Measurements from ENCODE around the gene FPGT.
"Not testable (repeated sequence)": the region's sequence is repeated elsewhere in the genome, so short reads cannot be mapped to it uniquely, and the experiment has no call there.

FPGT gene

GRCh38 chr1:74197657-74198552 is at the start of gene FPGT, which contains the start of gene LRRIQ3:
Gene FPGT, plus strand, starts transcription at chr1:74198242. Its CDS starts 37 bp downstream, at chr1:74198279.
Gene LRRIQ3, minus strand, starts transcription at chr1:74198176. Its CDS starts 14,492 bp downstream, at chr1:74183684.
- DNase-seq: peak; percentile 86

GRCh38 chr1:74160046-74160445 is 38.0 kb upstream of the FPGT start:
- DNase-seq: no peak

- DNase-seq: no peak
Observed at GRCh38 chr1:74161497-74161896, 36.5 kb upstream of the FPGT start.

GRCh38 chr1:74162333-74162732 is 35.7 kb upstream of the FPGT start:
- DNase-seq: no peak

GRCh38 chr1:74174423-74174822 is 23.6 kb upstream of the FPGT start:
- DNase-seq: not testable (repeated sequence)

DNA sequence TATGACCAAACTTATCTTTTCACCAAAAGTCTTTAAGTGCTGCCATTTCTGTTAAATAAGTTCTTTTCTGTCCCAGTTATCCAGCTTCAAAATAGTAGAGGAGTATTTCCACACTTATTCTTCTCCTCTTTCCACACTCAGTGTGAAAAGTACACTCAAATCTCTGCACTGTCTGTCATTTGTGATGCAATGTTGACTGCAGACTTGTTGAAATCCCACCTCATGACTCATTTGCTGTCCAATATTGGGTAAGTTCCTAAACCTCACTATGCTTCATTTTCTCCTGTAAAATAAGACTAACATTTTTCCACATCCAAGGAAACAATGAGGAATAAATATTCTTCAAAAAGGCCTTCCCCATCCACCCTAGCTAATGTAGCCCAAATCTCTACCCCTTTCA is 17.6 kb upstream of the FPGT start:
- DNase-seq: no peak

DNA sequence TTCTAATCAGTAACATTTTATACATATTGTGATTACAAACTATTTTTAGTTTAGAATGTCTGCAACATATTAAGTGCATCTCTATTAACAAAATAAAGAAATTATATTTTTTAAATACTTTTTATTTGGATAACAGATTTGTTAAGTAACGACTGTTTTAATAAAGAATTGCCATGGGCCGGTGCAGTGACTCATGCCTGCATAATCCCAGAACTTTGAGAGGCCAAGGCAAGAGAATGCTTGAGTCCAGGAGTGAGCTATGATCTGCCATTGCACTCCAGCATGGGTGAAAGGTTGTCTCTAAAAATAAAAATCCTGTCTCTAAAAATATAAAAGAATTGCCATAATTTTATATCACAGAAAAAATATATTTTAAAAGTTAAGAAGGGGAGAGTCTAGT is 4.1 kb upstream of the FPGT start:
- no peak for DNase-seq

DNA sequence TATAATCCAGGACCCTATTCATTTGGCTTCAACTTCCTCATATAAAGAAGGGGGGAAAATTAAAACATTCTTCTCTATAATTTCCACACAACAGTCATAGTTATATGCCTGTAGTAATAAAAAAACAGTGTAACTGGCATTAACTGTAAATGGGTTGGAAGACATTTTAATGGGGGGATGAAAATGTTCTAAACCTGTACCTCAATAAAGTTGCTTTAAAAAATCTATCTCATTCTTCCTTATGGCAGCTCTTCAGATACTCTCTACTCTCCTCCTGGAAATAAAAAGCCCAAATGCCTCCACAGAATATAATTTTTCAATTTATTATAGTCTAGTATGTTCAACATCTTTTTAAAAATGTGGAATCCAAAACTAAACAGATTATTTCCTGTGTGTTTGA is 2.7 kb upstream of the FPGT start:
- DNase-seq: no peak

DNA sequence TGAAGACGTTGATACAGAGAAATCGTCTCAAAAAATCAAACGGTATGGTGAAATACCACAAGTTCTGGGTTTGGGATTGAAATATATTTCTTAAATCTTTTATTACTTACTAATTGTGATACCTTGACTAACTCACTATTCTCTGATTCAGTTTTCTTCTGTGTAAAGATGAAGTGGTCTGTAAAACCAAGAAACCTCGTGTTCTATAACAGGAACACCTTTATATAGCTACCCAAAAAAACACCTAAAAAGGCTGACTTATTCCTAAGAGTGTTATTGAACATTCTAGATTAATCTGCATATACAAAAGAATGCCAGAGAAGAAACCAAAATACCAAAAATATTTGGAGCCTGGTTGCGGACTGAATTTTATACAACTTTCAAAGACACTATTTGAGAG is 787 bp upstream of the FPGT start:
- no peak for DNase-seq

- DNase-seq: no peak
Observed at GRCh38 chr1:74199504-74199903, 1.5 kb downstream of the FPGT start.

- DNase-seq: no peak
Observed at GRCh38 chr1:74205266-74205665, 7.2 kb downstream of the FPGT start.

DNA sequence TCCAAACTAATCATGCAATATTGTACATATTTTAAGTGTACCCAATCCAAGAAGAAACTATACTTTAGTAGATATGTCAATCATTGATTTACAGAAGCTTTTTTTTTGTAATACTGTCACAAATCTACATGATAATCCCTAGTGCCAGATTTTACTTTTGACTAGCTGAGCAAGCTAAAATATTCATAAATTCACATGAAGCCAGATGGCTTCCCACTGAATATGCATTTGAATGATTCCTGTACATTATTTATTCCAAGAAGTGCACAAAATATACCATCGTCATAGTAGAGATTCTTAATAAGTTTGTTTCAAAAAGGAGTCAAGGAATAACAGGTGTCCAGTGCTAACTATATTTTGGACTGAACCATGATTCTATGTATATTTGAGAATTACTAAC is 17.2 kb downstream of the FPGT start:
- no peak for DNase-seq

GRCh38 chr1:74222701-74223100 is 24.7 kb downstream of the FPGT start:
- DNase-seq: no peak

- DNase-seq: no peak
Observed at GRCh38 chr1:74223453-74223852, 25.4 kb downstream of the FPGT start.

DNA sequence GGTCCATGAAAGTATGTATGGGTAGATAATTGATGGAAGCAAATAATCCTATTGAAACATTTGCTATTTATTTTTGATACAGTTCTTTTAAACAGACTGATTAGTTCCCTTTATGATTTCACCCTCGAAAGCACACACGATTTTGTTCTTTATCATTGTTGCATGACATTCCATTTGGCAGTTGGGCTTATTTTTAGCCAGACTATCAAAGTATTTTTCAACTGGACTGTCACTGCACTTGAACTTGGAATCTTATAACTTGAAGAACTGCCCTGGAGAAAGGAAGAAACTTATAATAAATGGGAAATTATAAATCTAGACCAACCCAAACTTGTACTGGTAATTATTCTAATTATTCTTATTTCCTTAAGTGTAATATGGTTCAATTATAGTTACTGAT is 37.1 kb downstream of the FPGT start, which contains the start of gene TNNI3K:
Gene TNNI3K, plus strand, starts transcription at position 235 of the 400 bp plus-strand sequence. Its CDS starts 65 bp downstream, at position 300.
- no peak for DNase-seq

- no peak for DNase-seq
Observed at GRCh38 chr1:74236440-74236839, 38.4 kb downstream of the FPGT start.

DNA sequence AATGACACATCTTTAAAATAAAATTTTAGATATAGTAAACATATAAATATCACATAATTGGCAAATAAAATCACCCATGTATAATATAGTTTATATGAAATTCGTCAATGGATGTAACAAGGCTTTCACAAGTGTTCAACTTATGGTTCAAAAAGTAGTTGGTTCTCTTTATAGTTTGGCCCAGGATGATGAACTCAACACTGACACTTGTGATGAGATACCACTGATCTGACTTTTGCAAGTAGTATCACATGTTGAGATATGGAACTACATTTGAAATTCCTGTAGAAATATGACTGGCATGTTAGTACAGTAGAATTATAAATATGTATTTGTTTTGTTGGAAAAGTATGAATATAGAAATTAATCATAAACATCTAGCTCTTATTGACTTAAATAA is 39.0 kb downstream of the FPGT start:
- DNase-seq: no peak

DNA sequence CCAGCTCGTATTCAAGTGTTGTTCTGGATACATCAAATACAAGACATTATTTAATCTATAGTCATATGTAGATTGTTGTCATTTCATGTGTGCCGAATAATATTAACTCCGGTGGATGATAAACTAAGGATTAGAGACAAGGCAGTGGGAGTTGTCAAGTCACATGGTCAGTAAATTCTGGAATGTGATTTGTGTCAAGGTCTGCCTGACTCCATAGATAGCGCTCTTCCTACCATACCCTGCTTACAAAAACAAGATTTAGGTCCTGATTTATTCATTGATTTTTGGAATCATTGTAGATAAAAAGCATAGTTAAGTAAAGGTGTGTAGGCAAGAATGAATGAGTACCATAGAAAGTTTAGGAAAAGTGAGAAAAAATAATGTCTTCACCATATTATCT is 39.7 kb downstream of the FPGT start:
- DNase-seq: no peak

- no peak for DNase-seq
Observed at GRCh38 chr1:74245168-74245772, 47.2 kb downstream of the FPGT start.

- no peak for DNase-seq
Observed at GRCh38 chr1:74246315-74246714, 48.3 kb downstream of the FPGT start.

DNA sequence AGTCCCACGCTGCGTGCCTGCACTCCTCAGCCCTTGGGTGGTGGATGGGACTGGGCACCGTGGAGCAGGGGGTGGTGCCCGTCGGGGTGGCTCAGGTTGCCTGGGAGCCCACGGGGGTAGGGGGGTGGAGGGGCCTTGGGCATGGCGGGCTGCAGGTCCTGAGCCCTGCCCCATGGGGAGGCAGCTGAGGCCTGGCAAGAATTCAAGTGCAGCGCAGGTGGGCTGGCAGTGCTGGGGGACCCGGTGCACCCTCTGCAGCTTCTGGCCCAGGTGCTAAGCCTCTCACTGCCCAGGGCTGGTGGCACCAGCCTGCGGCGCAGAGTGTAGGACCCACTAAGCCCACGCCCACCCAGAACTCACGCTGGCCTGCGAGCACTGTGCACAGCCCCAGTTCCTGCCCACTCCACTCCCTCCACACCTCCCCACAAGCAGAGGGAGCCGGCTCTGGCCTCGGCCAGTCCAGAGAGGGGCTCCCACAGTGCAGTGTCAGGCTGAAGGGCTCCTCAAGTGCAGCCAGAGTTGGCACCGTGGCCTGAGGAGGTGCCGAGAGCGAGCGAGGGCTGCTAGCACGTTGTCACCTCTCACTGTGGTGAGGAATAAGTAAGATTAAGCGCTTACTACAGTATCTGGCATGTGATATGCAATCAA is 50.0 kb downstream of the FPGT start:
- no peak for DNase-seq

- DNase-seq: not testable (repeated sequence)
Observed at GRCh38 chr1:74253243-74253824, 55.3 kb downstream of the FPGT start.
